BJ (cell line): Measurements from ENCODE around the gene PVALB. TPM values are rescaled to one million over a fixed set of nuclear protein-coding genes. Genes with fewer than 3 reads are reported as not detected.

Experiments
- CTCF ChIA-PET: fragments of 350-600 bp; formaldehyde crosslinking; extraction: SDS; loops from one replicate; lab custom pipeline; 2021; ENCODE audit warnings: antibody characterized with exemption, inconsistent platforms; lab: Yijun Ruan, JAX
- POLR2A ChIA-PET: fragments of 300-600 bp; sonication (Branson Sonifier 250); formaldehyde crosslinking; extraction: SDS; loops from one replicate; lab custom pipeline; 2021; ENCODE audit warnings: antibody characterized with exemption; lab: Charles Lee
- DNase-seq: peaks from one replicate; pipeline ENCODE4 v3.0.0-alpha.2; 2011; ENCODE audit warnings: low read depth
- H3K27me3 ChIP-seq: 2 replicates; pipeline ENCODE4 v1.6.0; 2011; ENCODE audit warnings: low read length; ENCODE audit not compliant: control insufficient read depth, insufficient read depth
- H3K36me3 ChIP-seq: 2 replicates; pipeline ENCODE4 v1.5.1; 2011; ENCODE audit warnings: low read length; ENCODE audit not compliant: control insufficient read depth, insufficient read depth
- H3K4me3 ChIP-seq: 2 replicates; pipeline ENCODE4 v1.5.1; 2011; ENCODE audit warnings: low read depth, mild to moderate bottlenecking, control low read depth, low read length
- CTCF ChIP-seq: IDR thresholded peaks from 2 replicates; pipeline ENCODE4 v1.5.1; 2011; ENCODE audit warnings: low read depth, mild to moderate bottlenecking, control low read depth, inconsistent platforms, low read length, moderate library complexity; ENCODE audit not compliant: insufficient read depth
- polyA plus RNA-seq: library from polyadenylated mRNA; depleted of rRNA; stranded (reverse); fragments of >200 nt; gene quantifications from 2 replicates; pipeline ENCODE4 v1.2.3, GENCODE V29; 2011; rRNA removed

PVALB gene
- polyA plus RNA-seq, 1 experiment = not detected

- no peak overlapping the region for H3K4me3 ChIP-seq
- peaks cover 11% of the 10 kb centered on the region for H3K27me3 ChIP-seq
- POLR2A ChIA-PET = no interaction called here
- H3K36me3 ChIP-seq = no peaks in the 10 kb centered on the region
- CTCF ChIA-PET = interaction anchor here (1.2 to 1.4 kb wide), 2 partner anchors 19 to 210 kb away, joined by 3 read pairs; no protein-coding TSS in a partner anchor
- no peak for DNase-seq
- TF ChIP-seq CTCF = no peak
Observed at GRCh38 chr22:36753916-36754315, 62.9 kb downstream of the PVALB start.

GRCh38 chr22:36753120-36753802 is 63.6 kb downstream of the PVALB start:
- Histone ChIP-seq H3K4me3 (no peak overlapping the region), H3K27me3 (peaks cover 14% of the 10 kb centered on the region), H3K36me3 (no peaks in the 10 kb centered on the region)
- no peak for TF ChIP-seq CTCF
- no peak for DNase-seq
- POLR2A ChIA-PET = no interaction called here
- CTCF ChIA-PET = interaction anchor here (1.2 to 1.4 kb wide), 2 partner anchors 20 to 209 kb away, joined by 3 read pairs; no protein-coding TSS in a partner anchor

Other genes with a start within 250 kb of the PVALB start
- not detected in 2 replicates for gene CACNG2, start 113.3 kb downstream of the PVALB start, polyA plus RNA-seq
- gene IFT27, start 40.9 kb downstream of the PVALB start, polyA plus RNA-seq = 20.6 and 23.0 TPM in 2 replicates
- gene NCF4, start 44.0 kb upstream of the PVALB start, polyA plus RNA-seq = not detected in 2 replicates
- 0.02 TPM in 2 replicates for gene CSF2RB, start 96.6 kb upstream of the PVALB start, polyA plus RNA-seq
- 32.8 and 45.7 TPM in 2 replicates for gene TST, start 202.4 kb upstream of the PVALB start, polyA plus RNA-seq
- 27.7 and 45.5 TPM in 2 replicates for gene MPST, start 202.7 kb upstream of the PVALB start, polyA plus RNA-seq
- gene KCTD17, start 234.7 kb upstream of the PVALB start, polyA plus RNA-seq = 19.1 and 36.3 TPM in 2 replicates